Activated T-cell treated with anti-CD3 and anti-CD28 coated beads for 48 hours (primary cell): ENCODE measurements around the gene SET.
"Not testable (repeated sequence)": the region's sequence is repeated elsewhere in the genome, so short reads cannot be mapped to it uniquely, and the experiment has no call there.

Experiments used
- DNase-seq: peaks from one replicate; pipeline ENCODE4 v3.0.0-alpha.2; 2020; ENCODE audit warnings: low read depth

Gene SET

GRCh38 chr9:128688501-128689292 lies at the start of gene SET:
Gene SET (plus strand): TSS chr9:128689222. CDS start chr9:128689583, 361 bp downstream.
- peak; percentile 96 for DNase-seq

GRCh38 chr9:128640603-128641002 lies 48.4 kb upstream of the SET start:
- DNase-seq: no peak

- no peak for DNase-seq
Measured at GRCh38 chr9:128642675-128643245, 46.3 kb upstream of the SET start.

- no peak for DNase-seq
Measured at GRCh38 chr9:128643519-128644300, 45.3 kb upstream of the SET start.

GRCh38 chr9:128648206-128648605 lies 40.8 kb upstream of the SET start:
- DNase-seq: peak; percentile 66

- DNase-seq: no peak
Measured at GRCh38 chr9:128651798-128652197, 37.2 kb upstream of the SET start.

- no peak for DNase-seq
Measured at GRCh38 chr9:128653908-128654307, 35.1 kb upstream of the SET start.

GRCh38 chr9:128654481-128654880 lies 34.5 kb upstream of the SET start:
- DNase-seq: no peak

- DNase-seq: peak; percentile 95
Measured at GRCh38 chr9:128656416-128657343, 32.3 kb upstream of the SET start, which contains the start of gene DYNC2I2. Gene DYNC2I2 (minus strand): TSS chr9:128656847. CDS start chr9:128656726, 121 bp downstream.

GRCh38 chr9:128657344-128657704 lies 31.7 kb upstream of the SET start:
- DNase-seq: no peak

GRCh38 chr9:128657796-128658195 lies 31.2 kb upstream of the SET start:
- no peak for DNase-seq

GRCh38 chr9:128666481-128666941 lies 22.5 kb upstream of the SET start:
- DNase-seq: not testable (repeated sequence)

GRCh38 chr9:128669786-128670185 lies 19.2 kb upstream of the SET start:
- DNase-seq: no peak

- DNase-seq: no peak
Measured at GRCh38 chr9:128675382-128675781, 13.6 kb upstream of the SET start.

- DNase-seq: no peak
Measured at GRCh38 chr9:128677794-128678193, 11.2 kb upstream of the SET start.

GRCh38 chr9:128683340-128684064 lies 5.5 kb upstream of the SET start:
- DNase-seq: no peak

GRCh38 chr9:128684065-128684324 lies 5.0 kb upstream of the SET start:
- DNase-seq: no peak

- DNase-seq: peak; percentile 72
Measured at GRCh38 chr9:128684325-128685199, 4.5 kb upstream of the SET start.

GRCh38 chr9:128685636-128686489 lies 3.2 kb upstream of the SET start:
- DNase-seq: no peak
